ENCODE data around the gene KRTAP4-11.
"Not testable (repeated sequence)": the region's sequence is repeated elsewhere in the genome, so short reads cannot be mapped to it uniquely, and the experiment has no call there.

Gene KRTAP4-11

GRCh38 chr17:41123292-41123990 lies 5.3 kb upstream of the KRTAP4-11 start:
- DNase-seq, result not testable (repeated sequence)

- no peak for DNase-seq
These were observed 3.6 kb upstream of the KRTAP4-11 start for GRCh38 chr17:41121742-41122141.

DNA sequence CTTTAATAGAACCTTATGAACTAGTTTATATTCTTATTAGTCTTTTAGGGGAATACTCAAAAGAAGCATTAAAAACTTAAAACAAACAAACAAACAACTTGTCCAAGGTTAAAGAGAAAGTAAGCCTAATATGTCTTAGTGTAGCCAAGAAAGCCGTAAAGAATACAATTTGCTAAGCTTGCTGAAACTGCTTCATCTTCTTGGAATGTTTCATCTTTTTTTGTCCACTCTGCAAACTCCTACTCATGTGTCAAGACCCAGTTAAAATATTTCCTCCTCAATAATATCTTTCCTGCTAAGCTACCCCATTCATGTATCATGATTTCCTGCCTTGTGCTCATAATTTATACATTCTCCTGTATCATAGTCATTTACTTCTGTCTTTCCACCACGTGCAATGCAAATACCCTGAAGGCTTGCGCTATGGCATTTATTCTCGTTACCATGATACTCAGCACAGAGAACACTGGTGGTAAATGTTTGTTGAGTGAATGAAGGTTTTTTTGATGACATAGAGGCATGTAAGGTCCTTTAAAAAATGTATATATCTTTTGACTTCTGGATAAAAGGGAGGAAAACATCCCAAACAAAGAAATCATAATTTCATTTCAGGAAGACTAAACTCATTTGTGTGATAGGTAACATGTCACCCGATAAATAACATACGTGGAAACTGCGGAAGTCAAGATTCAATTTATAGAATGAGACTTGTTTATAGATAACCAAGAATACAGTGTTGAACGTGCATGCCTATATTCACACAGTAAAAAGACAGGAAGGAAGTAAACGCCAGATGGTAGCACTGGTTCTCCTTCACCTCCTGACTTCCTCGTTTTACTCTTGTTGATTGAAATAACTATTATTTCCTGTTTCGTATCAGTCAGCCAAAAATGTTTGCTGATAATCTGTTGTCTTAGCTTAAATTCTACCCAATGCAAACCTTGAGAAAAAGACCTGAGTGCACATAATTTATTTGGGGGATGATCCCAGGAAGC lies 1.8 kb upstream of the KRTAP4-11 start:
- DNase-seq, result not testable (repeated sequence)

DNA sequence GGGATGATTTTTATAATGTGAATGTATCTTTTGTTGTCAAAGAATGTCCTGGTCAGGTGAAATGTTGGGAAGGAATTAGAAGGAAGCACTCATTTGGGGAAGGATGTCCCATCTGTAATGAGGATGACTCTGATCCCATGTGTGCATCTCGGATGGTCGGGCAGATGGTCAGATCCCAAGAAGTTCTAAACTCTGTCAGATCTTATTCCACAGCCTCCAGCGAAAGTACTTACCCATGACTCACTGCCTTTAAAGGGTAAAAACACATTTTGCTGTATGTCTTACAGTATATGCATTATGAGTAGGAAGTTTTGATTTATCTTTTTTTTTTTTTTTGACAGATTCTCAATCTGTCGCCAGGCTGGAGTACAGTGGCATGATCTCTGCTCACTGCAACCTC lies 548 bp upstream of the KRTAP4-11 start:
- DNase-seq, result no peak

- no peak for DNase-seq
These were observed 1.9 kb downstream of the KRTAP4-11 start for GRCh38 chr17:41116297-41116696.

GRCh38 chr17:41111151-41111885 lies 6.9 kb downstream of the KRTAP4-11 start:
- no peak for DNase-seq

GRCh38 chr17:41108728-41109386 lies 9.3 kb downstream of the KRTAP4-11 start:
- not testable (repeated sequence) for DNase-seq

DNA sequence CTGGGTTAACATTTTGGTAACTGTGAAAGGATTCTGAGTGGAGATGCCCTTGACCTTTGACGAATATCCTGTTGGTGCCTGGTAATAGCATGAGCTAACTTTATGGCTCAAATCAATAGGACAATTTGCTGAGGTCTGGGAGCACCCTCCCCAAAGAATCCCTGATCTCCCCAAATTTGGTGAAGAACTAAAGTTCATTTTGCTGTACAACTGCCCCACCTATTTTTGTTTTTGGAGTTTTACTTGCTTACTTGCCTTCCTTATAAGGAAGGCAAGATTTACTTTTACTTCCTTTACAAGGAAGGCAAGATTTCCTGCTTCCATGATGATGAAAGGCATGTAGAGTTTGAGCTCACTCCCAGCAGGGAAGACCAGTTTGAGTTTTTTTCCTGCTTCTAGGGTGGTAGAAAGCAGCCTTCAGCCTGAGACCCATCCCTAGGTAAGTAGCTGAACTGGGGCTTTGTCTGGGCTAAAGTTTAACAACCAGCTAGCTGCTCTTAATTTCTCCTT lies 10.2 kb downstream of the KRTAP4-11 start:
- no peak for DNase-seq

DNA sequence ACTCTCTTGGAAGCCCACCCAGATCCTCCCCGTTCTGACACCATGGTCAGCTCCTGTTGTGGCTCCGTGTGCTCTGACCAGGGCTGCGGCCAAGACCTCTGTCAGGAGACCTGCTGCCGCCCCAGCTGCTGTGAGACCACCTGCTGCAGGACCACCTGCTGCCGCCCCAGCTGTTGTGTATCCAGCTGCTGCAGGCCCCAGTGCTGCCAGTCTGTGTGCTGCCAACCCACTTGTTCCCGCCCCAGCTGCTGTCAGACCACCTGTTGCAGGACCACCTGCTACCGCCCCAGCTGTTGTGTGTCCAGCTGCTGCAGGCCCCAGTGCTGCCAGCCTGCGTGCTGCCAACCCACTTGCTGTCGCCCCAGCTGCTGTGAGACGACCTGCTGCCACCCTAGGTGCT lies 12.8 kb downstream of the KRTAP4-11 start, which contains the start of gene KRTAP4-9:
Gene KRTAP4-9 (plus strand): TSS at position 43 of the 400 bp plus-strand sequence. CDS start 0 bp downstream, at position 43.
- not testable (repeated sequence) for DNase-seq

GRCh38 chr17:41104386-41105038 lies 13.7 kb downstream of the KRTAP4-11 start:
- DNase-seq, result not testable (repeated sequence)

DNA sequence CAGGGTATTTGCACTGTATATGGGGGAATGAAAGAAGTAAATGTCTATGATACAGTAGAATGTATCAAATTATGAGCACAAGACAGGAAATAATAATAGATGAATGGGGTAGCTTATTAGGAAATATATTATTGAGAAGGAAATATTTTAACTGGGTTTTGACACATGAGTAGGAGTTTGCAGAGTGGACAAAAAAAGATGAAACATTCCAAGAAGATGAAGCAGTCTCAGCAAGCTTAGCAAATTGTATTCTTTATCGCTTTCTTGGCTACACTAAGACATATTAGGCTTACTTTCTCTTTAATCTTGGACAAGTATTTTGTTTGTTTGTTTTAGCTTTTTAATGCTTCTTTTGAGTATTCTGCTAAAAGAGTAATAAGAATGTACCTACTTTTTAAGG lies 14.3 kb downstream of the KRTAP4-11 start:
- DNase-seq, result no peak

- DNase-seq, result no peak
These were observed 16.4 kb downstream of the KRTAP4-11 start, which contains the start of gene KRTAP4-16 for GRCh38 chr17:41101586-41102259. Gene KRTAP4-16 (minus strand): TSS chr17:41102209. CDS start chr17:41102209, 0 bp downstream.

- DNase-seq, result not testable (repeated sequence)
These were observed 18.3 kb downstream of the KRTAP4-11 start for GRCh38 chr17:41099682-41100480.

DNA sequence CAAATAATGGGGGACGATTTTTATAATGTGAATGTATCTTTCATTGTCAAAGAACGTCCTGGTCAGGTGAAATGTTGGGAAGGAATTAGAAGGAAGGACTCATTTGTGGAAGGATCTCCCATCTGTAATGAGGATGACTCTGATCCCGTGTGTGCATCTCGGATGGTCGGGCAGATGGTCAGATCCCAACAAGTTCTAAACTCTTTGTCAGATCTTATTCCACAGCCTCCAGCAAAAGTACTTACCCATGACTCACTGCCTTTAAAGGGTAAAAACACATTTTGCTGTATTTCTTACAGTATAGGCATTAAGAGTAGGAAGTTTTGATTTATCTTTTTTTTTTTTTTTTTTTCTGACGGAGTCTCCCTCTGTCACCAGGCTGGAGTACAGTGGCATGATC lies 19.7 kb downstream of the KRTAP4-11 start:
- no peak for DNase-seq

GRCh38 chr17:41098042-41098441 lies 20.1 kb downstream of the KRTAP4-11 start, which contains the start of gene KRTAP4-8:
Gene KRTAP4-8 (minus strand): TSS chr17:41098142. CDS start chr17:41098084, 58 bp downstream.
- DNase-seq, result no peak

DNA sequence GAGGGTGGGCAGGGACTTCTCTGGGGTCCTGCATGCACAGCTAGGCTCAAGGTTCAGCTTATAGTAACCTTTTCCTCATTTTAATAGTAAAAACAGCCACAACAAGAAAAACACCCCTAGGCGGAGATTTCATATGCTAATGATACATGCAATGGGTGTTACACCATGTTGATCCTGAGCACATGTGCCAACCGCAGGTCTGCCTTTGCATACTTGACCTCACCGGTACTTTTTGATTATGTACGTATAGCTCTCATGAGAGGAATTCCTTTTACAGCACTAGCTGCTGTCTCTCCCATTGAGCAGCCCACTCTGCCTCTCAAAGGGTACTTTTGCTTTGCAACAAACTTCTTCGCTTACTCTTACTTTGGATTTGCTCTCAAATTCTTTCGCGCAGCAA lies 22.1 kb downstream of the KRTAP4-11 start:
- no peak for DNase-seq

DNA sequence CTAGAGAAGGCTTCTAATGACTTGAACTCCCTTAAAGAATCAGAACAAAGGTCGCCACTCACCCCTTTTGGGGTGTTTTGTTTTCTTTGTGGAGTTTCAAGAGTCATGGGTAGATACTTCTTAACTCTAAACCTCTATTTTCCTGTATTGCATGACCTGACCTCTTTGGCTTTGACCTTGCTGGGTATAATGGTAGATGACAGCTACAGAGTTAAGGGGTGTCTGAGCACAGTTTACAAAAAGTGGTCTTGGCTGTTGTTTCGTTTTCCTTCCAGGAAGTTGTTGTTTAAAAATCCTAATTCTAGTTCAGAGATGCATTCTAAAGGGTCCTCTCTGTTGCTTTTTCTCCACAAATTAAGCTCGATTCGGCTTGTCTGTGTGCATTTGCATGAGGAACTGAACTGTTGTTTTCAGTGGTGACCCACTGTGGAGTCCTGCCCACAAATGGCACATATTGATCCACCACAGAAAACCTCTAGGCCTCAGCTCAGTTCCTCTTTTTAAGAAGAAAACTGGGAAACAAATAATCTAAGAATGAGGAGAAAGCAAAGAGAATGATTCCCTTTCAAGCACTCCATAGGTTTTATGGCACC lies 29.3 kb downstream of the KRTAP4-11 start:
- DNase-seq, result not testable (repeated sequence)

DNA sequence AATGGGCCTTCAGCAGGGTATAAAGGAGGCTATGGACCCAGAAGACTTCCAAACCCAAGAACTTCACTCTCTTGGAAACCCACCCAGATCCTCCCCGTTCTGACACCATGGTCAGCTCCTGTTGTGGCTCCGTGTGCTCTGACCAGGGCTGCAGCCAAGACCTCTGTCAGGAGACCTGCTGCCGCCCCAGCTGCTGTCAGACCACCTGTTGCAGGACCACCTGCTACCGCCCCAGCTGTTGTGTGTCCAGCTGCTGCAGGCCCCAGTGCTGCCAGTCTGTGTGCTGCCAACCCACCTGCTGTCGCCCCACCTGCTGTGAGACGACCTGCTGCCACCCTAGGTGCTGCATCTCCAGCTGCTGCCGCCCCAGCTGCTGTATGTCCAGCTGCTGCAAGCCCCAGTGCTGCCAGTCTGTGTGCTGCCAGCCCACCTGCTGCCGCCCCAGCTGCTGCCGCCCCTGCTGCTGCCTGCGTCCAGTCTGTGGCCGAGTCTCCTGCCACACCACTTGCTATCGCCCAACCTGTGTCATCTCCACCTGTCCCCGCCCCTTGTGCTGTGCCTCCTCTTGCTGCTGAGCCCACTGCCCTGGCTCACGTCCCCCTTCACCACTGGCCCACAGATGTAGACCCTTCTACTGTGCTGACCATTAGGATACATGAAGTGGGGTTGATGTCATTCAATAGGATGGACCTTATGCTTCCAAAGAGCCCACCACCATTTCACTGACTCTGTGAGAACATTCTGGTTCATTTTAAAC lies 33.9 kb downstream of the KRTAP4-11 start, which contains the start of gene KRTAP4-7:
Gene KRTAP4-7 (plus strand): TSS at position 51 of the 757 bp plus-strand sequence. CDS start 57 bp downstream, at position 108.
- DNase-seq, result not testable (repeated sequence)
